ENCODE measurements around the gene RFNG. TPM values are rescaled to one million over a fixed set of nuclear protein-coding genes. Genes with fewer than 3 reads are reported as not detected.

Gene RFNG
- total and polyA plus RNA-seq, 7 experiments from 2014 or later = 4.2 to 45.5 (median 28.1) TPM

GRCh38 chr17:82053556-82054263 lies 2.1 kb upstream of the RFNG start:
- H3K4me3 ChIP-seq (ENCODE audit: low read length) = no peak overlapping the region
- Mint-ChIP-seq H3K27me3 (no peaks in the 10 kb centered on the region), H3K4me1 (peaks cover 0 to 28% (median 12%) of the 10 kb centered on the region in 7 donors), H3K27ac (peak overlapping the region in 7 of 9 donors; percentile 21 to 72 (median 46)), H3K9me3 (no peaks in the 10 kb centered on the region), H3K36me3 (peaks cover 0 to 5% (median 0%) of the 10 kb centered on the region in 5 donors), H3K4me3 (peak overlapping the region; percentile 60 to 85 (median 74))
- DNase-seq (peak in 1 of 9 donors; percentile 6), ATAC-seq (no peak)
- no peaks in the 10 kb centered on the region for H3K27me3 ChIP-seq (ENCODE audit: control insufficient read depth in 2 of 2, insufficient read depth in 2 of 2, low read length in 2 of 2)
- ChIA-PET POLR2A (interaction anchor here (0.7 to 7.7 kb wide), 4 partner anchors 8 to 45 kb away, joined by 4 to 54 read pairs (median 5); partner anchors contain the start of gene DUS1L), CTCF (no interaction called here)
- intact Hi-C loops (cut with micrococcal nuclease) = no loop called here
- no peak overlapping the region for H3K27ac ChIP-seq (ENCODE audit: low read depth, low read length)
- no peaks in the 10 kb centered on the region for H3K9me3 ChIP-seq (ENCODE audit: control insufficient read depth in 2 of 3, low read length in 3 of 3)
- peaks cover 0 to 67% (median 14%) of the 10 kb centered on the region in 3 experiments for H3K36me3 ChIP-seq (ENCODE audit: control insufficient read depth in 2 of 3, insufficient read depth in 3 of 3, low read length in 3 of 3)
- H3K4me1 ChIP-seq (ENCODE audit: control insufficient read depth in 2 of 2, insufficient read depth in 2 of 2, low read length in 2 of 2) = peaks cover 18 to 31% of the 10 kb centered on the region in 2 donors

- Histone ChIP-seq H3K27ac (ENCODE audit: low read depth, low read length) (peak overlapping the region; percentile 72), H3K4me1 (ENCODE audit: control insufficient read depth in 2 of 2, insufficient read depth in 2 of 2, low read length in 2 of 2) (peaks cover 18 to 31% of the 10 kb centered on the region in 2 donors), H3K4me3 (ENCODE audit: low read length) (peak overlapping the region; percentile 74), H3K27me3 (ENCODE audit: control insufficient read depth in 2 of 2, insufficient read depth in 2 of 2, low read length in 2 of 2) (no peaks in the 10 kb centered on the region), H3K9me3 (ENCODE audit: control insufficient read depth in 2 of 3, low read length in 3 of 3) (no peaks in the 10 kb centered on the region), H3K36me3 (ENCODE audit: control insufficient read depth in 2 of 3, insufficient read depth in 3 of 3, low read length in 3 of 3) (peaks cover 0 to 67% (median 14%) of the 10 kb centered on the region in 3 experiments)
- no peak for ATAC-seq
- intact Hi-C loops (cut with micrococcal nuclease) = no loop called here
- CTCF ChIA-PET = no interaction called here
- DNase-seq = no peak
- Mint-ChIP-seq H3K27ac (peak overlapping the region in 6 of 9 donors; percentile 21 to 72 (median 59)), H3K4me1 (peaks cover 0 to 28% (median 12%) of the 10 kb centered on the region in 7 donors), H3K36me3 (peaks cover 0 to 5% (median 0%) of the 10 kb centered on the region in 5 donors), H3K9me3 (no peaks in the 10 kb centered on the region), H3K27me3 (no peaks in the 10 kb centered on the region), H3K4me3 (peak overlapping the region; percentile 60 to 85 (median 74))
- POLR2A ChIA-PET = interaction anchor here (0.7 to 7.7 kb wide), 5 partner anchors 9 to 46 kb away, joined by 4 to 54 read pairs (median 5); partner anchors contain the start of genes DCXR and DUS1L
Measured at GRCh38 chr17:82053130-82053529, 1.5 kb upstream of the RFNG start.

GRCh38 chr17:82052638-82053059 lies 1.0 kb upstream of the RFNG start:
- ChIA-PET CTCF (interaction anchor here (0.6 kb wide), 1 partner anchor 67 kb away, joined by 9 read pairs; no protein-coding TSS in a partner anchor), POLR2A (interaction anchor here (0.6 to 7.7 kb wide), 7 partner anchors 7 to 53 kb away, joined by 3 to 54 read pairs (median 4); partner anchors contain the start of genes DCXR and DUS1L)
- peak overlapping the region; percentile 72 for H3K27ac ChIP-seq (ENCODE audit: low read depth, low read length)
- peaks cover 18 to 31% of the 10 kb centered on the region in 2 donors for H3K4me1 ChIP-seq (ENCODE audit: control insufficient read depth in 2 of 2, insufficient read depth in 2 of 2, low read length in 2 of 2)
- H3K36me3 Mint-ChIP-seq = peaks cover 0 to 2% (median 0%) of the 10 kb centered on the region in 5 donors
- peak overlapping the region; percentile 60 to 85 (median 74) for H3K4me3 Mint-ChIP-seq
- no peaks in the 10 kb centered on the region for H3K9me3 Mint-ChIP-seq
- DNase-seq (no peak), ATAC-seq (no peak)
- no peaks in the 10 kb centered on the region for H3K9me3 ChIP-seq (ENCODE audit: control insufficient read depth in 2 of 3, low read length in 3 of 3)
- no peaks in the 10 kb centered on the region for H3K27me3 Mint-ChIP-seq
- H3K36me3 ChIP-seq (ENCODE audit: control insufficient read depth in 2 of 3, insufficient read depth in 3 of 3, low read length in 3 of 3) = peaks cover 0 to 67% (median 10%) of the 10 kb centered on the region in 3 experiments
- peaks cover 1 to 28% (median 12%) of the 10 kb centered on the region in 7 donors for H3K4me1 Mint-ChIP-seq
- intact Hi-C loops (cut with micrococcal nuclease) = no loop called here
- H3K4me3 ChIP-seq (ENCODE audit: low read length) = peak overlapping the region; percentile 74
- H3K27me3 ChIP-seq (ENCODE audit: control insufficient read depth in 2 of 2, insufficient read depth in 2 of 2, low read length in 2 of 2) = no peaks in the 10 kb centered on the region
- peak overlapping the region in 4 of 9 donors; percentile 29 to 81 (median 56) for H3K27ac Mint-ChIP-seq

GRCh38 chr17:82050761-82051641 lies 610 bp downstream of the RFNG start:
- ATAC-seq (peak; percentile 28), DNase-seq (no peak)
- H3K27ac Mint-ChIP-seq = peak overlapping the region in 8 of 9 donors; percentile 51 to 91 (median 76)
- H3K4me3 Mint-ChIP-seq = peak overlapping the region; percentile 60 to 92 (median 86)
- H3K9me3 ChIP-seq (ENCODE audit: control insufficient read depth in 2 of 3, low read length in 3 of 3) = no peaks in the 10 kb centered on the region
- ChIA-PET POLR2A (interaction anchor here (1.0 to 7.7 kb wide), 3 partner anchors 14 to 76 kb away, joined by 3 to 54 read pairs (median 3); partner anchors contain the start of gene DUS1L), CTCF (interaction anchor here (1.2 kb wide), 1 partner anchor 13 kb away, joined by 6 read pairs; the partner anchor contains the start of gene DCXR)
- H3K4me1 ChIP-seq (ENCODE audit: control insufficient read depth in 2 of 2, insufficient read depth in 2 of 2, low read length in 2 of 2) = peaks cover 18 to 31% of the 10 kb centered on the region in 2 donors
- H3K36me3 Mint-ChIP-seq = peaks cover 0 to 9% (median 2%) of the 10 kb centered on the region in 5 donors
- no peaks in the 10 kb centered on the region for H3K27me3 ChIP-seq (ENCODE audit: control insufficient read depth in 2 of 2, insufficient read depth in 2 of 2, low read length in 2 of 2)
- H3K4me3 ChIP-seq (ENCODE audit: low read length) = peak overlapping the region; percentile 39
- H3K27me3 Mint-ChIP-seq = no peaks in the 10 kb centered on the region
- intact Hi-C loops (cut with micrococcal nuclease) = loop anchor here (1.0 kb wide), 4 partner anchors 14 to 47 kb away; partner anchors contain the start of genes DCXR (in 2 of the 2), DUS1L (in 1 of the 2), FASN (in 1 of the 2) and LRRC45 (in 1 of the 2)
- peaks cover 5 to 28% (median 13%) of the 10 kb centered on the region in 7 donors for H3K4me1 Mint-ChIP-seq
- H3K36me3 ChIP-seq (ENCODE audit: control insufficient read depth in 2 of 3, insufficient read depth in 3 of 3, low read length in 3 of 3) = peaks cover 0 to 64% (median 6%) of the 10 kb centered on the region in 3 experiments
- H3K27ac ChIP-seq (ENCODE audit: low read depth, low read length) = peak overlapping the region; percentile 64
- H3K9me3 Mint-ChIP-seq = no peaks in the 10 kb centered on the region

- Mint-ChIP-seq H3K4me3 (peak overlapping the region; percentile 60 to 92 (median 86)), H3K27ac (peak overlapping the region in 8 of 9 donors; percentile 19 to 91 (median 71)), H3K36me3 (peaks cover 0 to 9% (median 2%) of the 10 kb centered on the region in 5 donors), H3K27me3 (no peaks in the 10 kb centered on the region), H3K9me3 (no peaks in the 10 kb centered on the region), H3K4me1 (peaks cover 5 to 28% (median 13%) of the 10 kb centered on the region in 7 donors)
- no peak for DNase-seq
- ChIA-PET CTCF (interaction anchor here (1.2 kb wide), 1 partner anchor 12 kb away, joined by 6 read pairs; the partner anchor contains the start of gene DCXR), POLR2A (interaction anchor here (1.1 to 7.7 kb wide), 2 partner anchors 15 to 77 kb away, joined by 3 to 54 read pairs; partner anchors contain the start of gene DUS1L)
- peaks cover 0 to 56% (median 3%) of the 10 kb centered on the region in 3 experiments for H3K36me3 ChIP-seq (ENCODE audit: control insufficient read depth in 2 of 3, insufficient read depth in 3 of 3, low read length in 3 of 3)
- no peak overlapping the region for H3K27ac ChIP-seq (ENCODE audit: low read depth, low read length)
- no peak for ATAC-seq
- H3K9me3 ChIP-seq (ENCODE audit: control insufficient read depth in 2 of 3, low read length in 3 of 3) = no peaks in the 10 kb centered on the region
- no peak overlapping the region for H3K4me3 ChIP-seq (ENCODE audit: low read length)
- intact Hi-C loops (cut with micrococcal nuclease) = no loop called here
- no peaks in the 10 kb centered on the region for H3K27me3 ChIP-seq (ENCODE audit: control insufficient read depth in 2 of 2, insufficient read depth in 2 of 2, low read length in 2 of 2)
- peaks cover 18 to 31% of the 10 kb centered on the region in 2 donors for H3K4me1 ChIP-seq (ENCODE audit: control insufficient read depth in 2 of 2, insufficient read depth in 2 of 2, low read length in 2 of 2)
Measured at GRCh38 chr17:82050152-82050760, 1.4 kb downstream of the RFNG start.
